Vagina (tissue), 2 donors: Measurements from ENCODE around the gene KCNG4. TPM values are rescaled to one million over a fixed set of nuclear protein-coding genes. Genes with fewer than 3 reads are reported as not detected.

Experiments used
- DNase-seq, 2 donors: peaks; one replicate each; pipeline ENCODE4 v3.0.0-alpha.2; 2017; ENCODE audit errors: extremely low spot score in 2 of 2
- H3K27ac ChIP-seq: fragments of 200-600 bp; sonication (generic); one replicate; pipeline ENCODE4 v1.5.1; 2019
- H3K27me3 ChIP-seq: fragments of 200-600 bp; sonication (generic); one replicate; pipeline ENCODE4 v1.5.1; 2019
- H3K36me3 ChIP-seq, 2 donors: fragments of 200-600 bp; sonication (generic); one replicate each; pipeline ENCODE4 v1.5.1; 2017 to 2019
- H3K4me1 ChIP-seq: fragments of 200-600 bp; sonication (generic); one replicate; pipeline ENCODE4 v1.5.1; 2019
- H3K4me3 ChIP-seq, 2 donors: fragments of 200-600 bp; sonication (generic); 1 replicate in 1 of 2; 2 replicates in 1 of 2; pipeline ENCODE4 v1.5.1; 2016 to 2019
- H3K9me3 ChIP-seq: fragments of 200-600 bp; sonication (generic); one replicate; pipeline ENCODE4 v1.5.1; 2019
- CTCF ChIP-seq, 3 experiments: fragments of 450-650 bp in 2 of 3; fragments of 200-600 bp in 1 of 3; sonication (generic) in 1 of 3; IDR thresholded peaks; one replicate each; pipeline ENCODE4 v1.5.1; 2017 to 2019; ENCODE audit warnings: antibody characterized with exemption in 3 of 3, mild to moderate bottlenecking in 2 of 3, moderate library complexity in 2 of 3
- POLR2A ChIP-seq, 2 donors: fragments of 450-650 bp; IDR thresholded peaks; one replicate each; pipeline ENCODE4 v1.6.1; 2017; ENCODE audit warnings: antibody characterized with exemption in 2 of 2, mild to moderate bottlenecking in 2 of 2, moderate library complexity in 2 of 2
- POLR2AphosphoS5 ChIP-seq, 2 donors: sonication (generic); formaldehyde crosslinking; IDR thresholded peaks; one replicate each; pipeline ENCODE4 v1.9.0; 2017; ENCODE audit warnings: antibody characterized with exemption in 2 of 2, mild to moderate bottlenecking in 2 of 2, low read depth in 1 of 2; ENCODE audit not compliant: insufficient read depth in 1 of 2
- intact Hi-C: fragments of 100-400 bp; cut with DNase I; formaldehyde crosslinking; loops from one replicate; pipeline ENCODE4 v1.15.1; 2023
- total RNA-seq: library from RNA; depleted of rRNA; stranded (reverse); fragments of >200 nt; gene quantifications from one replicate; pipeline ENCODE4 v1.2.3, GENCODE V29; 2016

Gene KCNG4
- total RNA-seq, 1 donor from 2014 or later = not detected

GRCh38 chr16:84183911-84184591 lies 55.8 kb downstream of the KCNG4 start:
- TF ChIP-seq POLR2A (IDR thresholded peaks at IDR 0.05) = no peak
- no peak for TF ChIP-seq CTCF (IDR thresholded peaks at IDR 0.05)
- no peak for TF ChIP-seq POLR2AphosphoS5 (IDR thresholded peaks at IDR 0.05; ENCODE audit: insufficient read depth in 1 of 2, low read depth in 1 of 2)
- no peak overlapping the region for H3K4me3 ChIP-seq
- H3K36me3 ChIP-seq = peaks cover 0 to 54% of the 10 kb centered on the region in 2 donors
- H3K4me1 ChIP-seq = peaks cover 25% of the 10 kb centered on the region
- H3K27ac ChIP-seq = no peak overlapping the region
- H3K9me3 ChIP-seq = no peaks in the 10 kb centered on the region
- DNase-seq = no peak
- intact Hi-C loops = loop anchor here (10.0 kb wide), 1 partner anchor 99 kb away; no protein-coding TSS in a partner anchor
- no peaks in the 10 kb centered on the region for H3K27me3 ChIP-seq

- no peaks in the 10 kb centered on the region for H3K27me3 ChIP-seq
- H3K27ac ChIP-seq = no peak overlapping the region
- no peak for TF ChIP-seq CTCF (IDR thresholded peaks at IDR 0.05)
- no peak for TF ChIP-seq POLR2AphosphoS5 (IDR thresholded peaks at IDR 0.05; ENCODE audit: insufficient read depth in 1 of 2, low read depth in 1 of 2)
- TF ChIP-seq POLR2A (IDR thresholded peaks at IDR 0.05) = no peak
- no peak for DNase-seq
- intact Hi-C loops = loop anchor here (10.0 kb wide), 1 partner anchor 99 kb away; no protein-coding TSS in a partner anchor
- H3K9me3 ChIP-seq = no peaks in the 10 kb centered on the region
- H3K4me1 ChIP-seq = peaks cover 25% of the 10 kb centered on the region
- peaks cover 0 to 56% of the 10 kb centered on the region in 2 donors for H3K36me3 ChIP-seq
- no peak overlapping the region for H3K4me3 ChIP-seq
Measured at GRCh38 chr16:84183572-84183875, 56.3 kb downstream of the KCNG4 start.

- intact Hi-C loops = loop anchor here (10.0 kb wide), 1 partner anchor 98 kb away; no protein-coding TSS in a partner anchor
- H3K27me3 ChIP-seq = no peaks in the 10 kb centered on the region
- H3K4me1 ChIP-seq = peaks cover 29% of the 10 kb centered on the region
- H3K9me3 ChIP-seq = no peaks in the 10 kb centered on the region
- TF ChIP-seq CTCF (IDR thresholded peaks at IDR 0.05) (no peak), POLR2A (IDR thresholded peaks at IDR 0.05) (no peak), POLR2AphosphoS5 (IDR thresholded peaks at IDR 0.05; ENCODE audit: insufficient read depth in 1 of 2, low read depth in 1 of 2) (no peak)
- H3K27ac ChIP-seq = no peak overlapping the region
- H3K4me3 ChIP-seq = no peak overlapping the region
- no peak for DNase-seq
- peaks cover 0 to 56% of the 10 kb centered on the region in 2 donors for H3K36me3 ChIP-seq
Measured at GRCh38 chr16:84182680-84183571, 56.9 kb downstream of the KCNG4 start.

GRCh38 chr16:84182104-84182503 lies 57.7 kb downstream of the KCNG4 start:
- Histone ChIP-seq H3K27ac (no peak overlapping the region), H3K9me3 (no peaks in the 10 kb centered on the region), H3K27me3 (no peaks in the 10 kb centered on the region), H3K4me1 (peaks cover 33% of the 10 kb centered on the region), H3K36me3 (peaks cover 0 to 56% of the 10 kb centered on the region in 2 donors), H3K4me3 (no peak overlapping the region)
- intact Hi-C loops = loop anchor here (10.0 kb wide), 1 partner anchor 97 kb away; no protein-coding TSS in a partner anchor
- no peak for DNase-seq
- no peak for TF ChIP-seq CTCF (IDR thresholded peaks at IDR 0.05)
- TF ChIP-seq POLR2AphosphoS5 (IDR thresholded peaks at IDR 0.05; ENCODE audit: insufficient read depth in 1 of 2, low read depth in 1 of 2) = no peak
- TF ChIP-seq POLR2A (IDR thresholded peaks at IDR 0.05) = no peak
